D341Med (cell line): ENCODE results near the gene PNMA8C.
"Not testable (repeated sequence)": the region's sequence is repeated elsewhere in the genome, so short reads cannot be mapped to it uniquely, and the experiment has no call there.

Experiments used
- DNase-seq: peaks from one replicate; pipeline ENCODE4 v3.0.0; 2012; ENCODE audit warnings: low spot score

PNMA8C gene

GRCh38 chr19:46411088-46411924, 17.4 kb downstream of the PNMA8C start:
- DNase-seq: no peak

DNA sequence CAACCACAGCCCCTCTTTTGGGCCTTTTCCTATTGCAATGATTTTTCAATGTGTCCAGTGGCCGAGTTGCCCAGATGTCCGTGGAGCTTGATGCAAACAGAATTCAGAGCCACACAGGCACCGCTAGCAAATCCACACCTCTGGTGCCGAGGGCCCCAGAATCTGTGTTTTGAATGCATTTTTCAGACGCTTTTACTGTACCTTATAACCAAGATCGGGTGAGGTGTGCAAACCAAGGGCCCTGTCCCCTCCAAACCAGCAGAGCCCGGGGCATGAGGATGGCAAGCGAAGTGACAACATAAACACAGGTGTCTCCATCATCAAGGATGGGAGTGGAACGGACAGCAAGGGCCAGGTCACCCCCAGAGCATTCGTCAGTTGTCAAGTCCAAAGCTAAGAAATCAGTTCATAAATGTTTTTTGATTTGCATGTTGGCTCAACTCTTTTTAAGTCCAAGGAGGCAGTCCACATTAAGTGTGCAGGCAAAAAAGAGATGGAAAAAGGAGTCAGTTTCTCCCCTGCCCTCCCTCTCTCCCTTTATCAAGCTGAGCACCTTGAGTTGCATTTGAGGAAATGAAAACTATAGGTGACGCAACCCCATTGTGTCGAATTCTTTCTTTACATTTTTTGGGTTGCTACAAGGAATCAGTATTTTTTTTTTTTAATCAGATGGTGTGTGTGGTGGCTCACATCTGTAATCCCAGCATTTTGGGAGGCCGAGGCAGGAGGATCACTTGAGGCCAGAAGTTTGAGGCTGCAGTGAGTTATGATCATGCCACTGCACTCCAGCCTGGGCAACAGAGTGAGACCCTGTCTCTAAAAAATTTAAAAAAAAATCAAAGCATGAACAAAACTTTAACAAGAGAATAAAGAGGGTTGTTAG, 18.3 kb downstream of the PNMA8C start:
- DNase-seq: no peak

DNA sequence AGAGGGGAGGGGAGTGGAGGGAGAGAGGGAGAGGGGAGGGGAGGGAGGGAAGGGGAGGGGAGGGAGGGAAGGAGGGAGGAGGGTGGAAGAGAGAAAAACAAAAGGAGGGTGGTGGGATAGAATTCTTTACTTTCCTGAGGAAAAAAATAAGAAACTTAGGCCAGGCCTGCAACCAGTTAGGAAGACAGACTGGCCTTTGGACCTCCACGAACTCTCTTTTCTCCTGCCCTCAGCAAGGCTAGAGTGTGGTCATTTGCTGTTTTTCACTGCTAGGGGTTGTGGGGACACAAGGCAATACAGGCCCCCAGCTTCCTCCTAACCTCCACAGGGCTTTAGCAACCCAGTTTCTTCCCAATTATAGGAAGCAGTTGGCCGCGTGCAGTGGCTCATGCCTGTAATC, 19.5 kb downstream of the PNMA8C start:
- DNase-seq: no peak

DNA sequence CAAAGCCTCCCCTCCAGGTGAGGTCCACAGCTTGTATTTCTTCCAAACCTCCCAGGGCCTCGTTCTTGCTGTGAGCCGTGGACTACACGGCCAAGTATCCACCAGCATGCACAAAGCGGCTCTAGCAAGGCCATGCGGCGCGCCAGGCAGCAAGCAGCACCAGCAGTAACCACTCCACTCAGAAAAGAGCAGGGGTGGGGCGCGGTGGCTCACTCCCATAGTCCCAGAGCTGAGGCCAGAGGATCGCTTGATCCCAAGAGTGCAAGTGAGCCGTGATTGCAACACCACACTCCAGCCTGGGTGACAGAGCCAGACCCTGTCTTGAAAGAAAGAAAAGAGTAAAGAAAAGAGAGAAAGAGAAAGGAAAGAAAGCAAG, 20.1 kb downstream of the PNMA8C start:
- DNase-seq: no peak

DNA sequence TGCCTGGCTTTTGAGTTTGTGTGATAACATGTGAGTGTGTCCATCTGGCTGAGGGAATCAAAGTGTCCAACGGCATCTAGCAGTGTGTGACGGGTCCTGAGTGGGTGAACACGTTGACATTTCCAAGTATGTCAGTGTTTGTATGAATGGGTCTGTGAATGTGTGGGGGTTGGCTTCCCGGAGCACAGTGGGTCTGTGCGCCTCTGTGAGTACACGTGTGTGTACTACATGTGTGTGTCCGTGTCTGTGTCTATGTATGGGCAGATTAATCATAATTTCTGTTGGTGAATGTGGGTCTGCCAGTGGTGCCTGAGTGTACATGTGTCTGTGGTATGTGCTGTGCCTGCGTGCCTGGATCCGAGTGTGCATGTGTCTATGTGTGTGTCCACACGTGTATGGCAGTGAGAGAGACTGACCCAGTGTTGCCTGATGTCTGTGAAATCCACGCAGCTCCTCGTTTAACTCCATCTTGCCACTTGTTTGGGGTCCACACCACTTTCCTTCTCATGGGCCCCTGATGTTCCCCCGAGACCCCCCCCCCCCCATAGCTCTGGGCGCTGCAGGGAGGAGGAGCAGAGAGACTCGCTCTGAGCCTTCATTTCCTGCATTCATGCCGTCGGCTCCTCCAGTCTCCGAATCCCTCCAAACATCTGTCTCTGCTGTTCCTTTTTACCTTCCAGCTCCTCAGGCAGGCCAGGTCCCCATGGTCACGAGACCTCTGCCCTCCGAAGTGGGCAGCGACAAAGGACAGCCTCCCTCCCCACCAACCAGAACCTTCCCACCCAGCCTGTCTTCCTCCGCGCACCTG, 20.7 kb downstream of the PNMA8C start:
- DNase-seq: no peak

- DNase-seq: no peak
These were observed 21.8 kb downstream of the PNMA8C start for GRCh38 chr19:46406976-46407375.

- DNase-seq: no peak
These were observed 23.8 kb downstream of the PNMA8C start for GRCh38 chr19:46404753-46405468.

- no peak for DNase-seq
These were observed 24.5 kb downstream of the PNMA8C start for GRCh38 chr19:46404055-46404752.

GRCh38 chr19:46402725-46403124, 26.0 kb downstream of the PNMA8C start:
- no peak for DNase-seq

GRCh38 chr19:46397801-46398479, 30.8 kb downstream of the PNMA8C start:
- not testable (repeated sequence) for DNase-seq

DNA sequence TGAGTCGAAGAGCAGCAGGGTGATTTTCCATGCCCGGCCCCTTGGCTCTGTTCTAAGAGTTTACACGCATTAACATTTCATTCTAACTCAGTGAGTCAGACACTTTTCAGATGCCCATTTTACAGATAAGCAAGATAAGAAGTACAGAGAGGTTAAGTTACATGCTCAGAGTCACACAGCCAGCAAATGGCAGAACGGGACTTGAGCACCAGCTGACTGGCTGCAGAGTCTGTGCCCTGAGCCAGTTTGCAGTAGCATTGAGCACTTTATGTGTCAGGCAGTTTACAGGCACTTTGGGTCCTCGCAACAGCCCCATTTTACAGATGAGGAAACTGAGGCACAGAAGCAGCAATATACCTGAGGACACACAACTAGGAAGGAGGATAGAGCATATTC, 34.3 kb downstream of the PNMA8C start:
- DNase-seq: no peak

DNA sequence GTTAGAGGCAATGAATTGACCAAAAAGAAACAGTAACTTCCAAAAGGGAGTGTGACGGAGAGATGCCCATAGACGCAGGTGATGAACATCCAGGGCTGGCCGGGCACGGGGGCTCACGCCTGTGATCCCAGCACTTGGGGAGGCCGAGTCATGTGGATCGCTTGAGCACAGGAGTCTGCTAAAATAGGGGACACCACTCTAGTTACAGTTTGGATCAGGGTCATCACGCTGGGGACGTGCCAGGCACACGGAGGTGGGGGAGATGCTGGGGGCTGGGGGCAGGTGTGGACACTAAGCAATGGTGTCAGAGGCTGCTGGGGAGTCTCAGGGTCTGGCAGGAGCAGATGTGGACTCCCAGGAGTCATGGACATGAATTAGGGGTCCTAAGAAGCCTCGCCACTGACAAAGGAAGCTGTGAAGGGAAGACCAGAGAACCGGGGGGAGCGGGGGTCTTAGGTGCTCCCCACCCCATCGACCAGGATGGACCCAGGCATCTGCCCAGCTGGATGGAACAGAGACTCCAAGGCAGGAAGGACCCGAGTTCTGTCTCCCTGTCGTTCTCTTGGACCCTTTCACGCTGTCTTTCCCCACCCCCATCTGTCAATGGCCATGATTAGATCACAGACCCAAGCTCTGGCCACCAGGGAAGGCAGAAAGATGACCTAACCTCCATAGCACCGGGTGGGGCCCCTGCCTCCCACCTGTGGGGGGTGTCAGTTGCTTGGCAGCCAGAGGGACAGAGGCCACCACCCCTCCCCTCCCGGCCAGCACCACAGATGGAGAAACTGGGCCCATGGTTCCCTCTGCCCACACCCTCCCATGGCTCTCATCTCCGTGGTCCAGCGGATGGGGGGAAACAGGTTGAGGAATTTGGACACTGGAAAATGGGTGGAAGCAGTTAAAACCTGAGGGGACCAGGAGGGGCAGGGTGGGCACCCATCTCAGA, 35.0 kb downstream of the PNMA8C start:
- no peak for DNase-seq

DNA sequence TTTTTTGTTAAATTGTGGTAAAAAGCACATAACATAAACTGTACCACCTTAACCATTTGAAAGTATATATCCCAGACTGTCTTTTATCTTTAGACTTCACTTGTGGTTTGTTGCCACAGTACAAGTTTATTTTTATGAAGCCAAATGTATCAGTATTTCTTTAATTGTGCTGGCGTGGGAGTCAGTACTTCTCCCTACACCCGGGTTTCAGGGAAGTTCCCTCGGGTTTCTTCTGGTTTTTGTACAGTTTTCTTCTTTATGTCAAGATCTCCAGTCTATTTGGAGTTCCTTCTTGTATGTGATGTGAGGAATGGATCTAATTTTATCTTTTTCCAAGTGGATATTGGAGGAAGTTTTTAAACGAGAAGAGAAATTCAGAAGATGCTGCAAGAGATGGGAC, 35.9 kb downstream of the PNMA8C start:
- no peak for DNase-seq

DNA sequence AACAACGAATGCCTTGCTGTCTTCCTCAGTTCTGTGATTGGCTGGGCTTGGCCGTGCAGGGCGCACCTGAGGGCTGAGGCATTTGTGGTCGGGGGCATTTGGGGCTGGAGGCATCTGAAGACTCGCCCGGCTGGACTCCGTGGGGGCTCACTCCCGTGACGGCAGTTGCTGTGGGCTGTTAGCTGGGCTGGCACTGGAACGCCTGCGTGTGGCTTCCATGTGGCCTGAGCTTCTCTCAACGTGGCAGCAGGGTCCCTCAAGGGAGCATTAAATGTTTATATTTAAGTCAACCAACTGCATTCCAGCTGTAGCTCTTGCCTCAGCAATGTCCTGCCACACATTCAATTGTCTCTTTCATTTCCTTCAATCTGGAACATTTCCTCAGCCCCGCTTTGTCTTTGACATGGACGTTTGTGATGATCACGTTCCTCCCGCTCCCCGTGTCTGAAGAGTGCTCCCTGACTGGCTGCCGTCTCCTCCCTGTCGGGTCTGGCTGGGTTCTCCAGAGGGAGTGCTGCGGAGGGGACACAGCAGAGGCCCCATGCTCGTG, 36.4 kb downstream of the PNMA8C start:
- DNase-seq: no peak

DNA sequence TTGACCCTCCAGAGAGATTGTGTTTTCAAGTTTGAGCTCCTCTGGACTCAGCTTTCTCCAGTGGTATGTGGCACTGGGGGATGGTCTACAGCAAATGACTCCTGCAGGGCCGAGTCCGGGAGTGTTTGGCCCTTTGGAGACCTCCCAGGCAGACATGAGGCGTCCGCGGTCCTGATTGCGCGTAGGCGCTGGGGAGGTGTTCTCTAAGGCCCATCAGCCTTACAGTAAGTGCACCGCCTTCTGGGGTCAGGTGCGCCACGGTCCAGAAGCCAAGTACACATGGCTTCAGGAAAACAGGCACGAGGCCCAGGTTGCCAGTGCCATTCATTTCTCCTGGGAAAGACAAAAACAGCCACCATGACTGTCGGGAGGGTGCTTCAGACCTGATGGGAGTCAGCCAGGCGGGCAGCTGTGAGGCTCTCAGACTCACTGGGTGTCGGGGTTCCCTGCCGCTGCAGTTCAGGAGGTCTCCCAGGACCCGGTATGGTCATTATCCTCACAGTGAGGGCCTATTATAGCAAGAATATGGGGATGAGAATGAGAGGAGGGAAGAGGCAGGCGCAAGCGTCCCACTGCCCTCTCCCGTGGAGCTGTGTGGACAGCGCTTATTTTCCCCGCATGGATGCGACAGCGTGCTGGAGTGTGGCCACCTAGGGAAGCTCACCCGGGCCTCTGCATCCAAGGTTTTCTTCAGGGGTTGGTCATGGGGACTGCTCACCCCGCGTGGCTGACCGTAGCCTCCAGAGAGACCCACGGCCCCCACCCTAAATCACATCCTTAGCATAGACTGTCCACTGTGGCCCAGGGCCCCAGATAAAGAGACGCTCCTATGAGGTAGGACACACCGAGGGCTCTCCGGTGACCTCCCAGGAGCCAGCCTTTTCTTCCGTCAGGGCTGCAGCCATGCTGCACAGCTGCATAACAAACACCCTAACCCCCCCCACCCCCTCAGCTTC, 37.2 kb downstream of the PNMA8C start:
- DNase-seq: no peak

- no peak for DNase-seq
These were observed 37.9 kb downstream of the PNMA8C start for GRCh38 chr19:46390866-46391265.

- no peak for DNase-seq
These were observed 38.4 kb downstream of the PNMA8C start for GRCh38 chr19:46390121-46390858.
